Esophagus squamous epithelium (tissue), 4 donors: ENCODE measurements around the gene PITRM1.

ENCODE experiments used
- CTCF ChIP-seq, 6 experiments: fragments of 450-650 bp in 4 of 6; fragments of 200-600 bp in 2 of 6; sonication (generic) in 2 of 6; IDR thresholded peaks; one replicate each; pipeline ENCODE4 v1.5.1; 2016 to 2019; ENCODE audit warnings: antibody characterized with exemption in 6 of 6, mild to moderate bottlenecking in 4 of 6, moderate library complexity in 4 of 6
- POLR2A ChIP-seq, 4 donors: fragments of 450-650 bp; IDR thresholded peaks; one replicate each; pipeline ENCODE4 v1.6.1; 2017; ENCODE audit warnings: antibody characterized with exemption in 4 of 4, mild to moderate bottlenecking in 4 of 4, moderate library complexity in 3 of 4

- no peak for TF ChIP-seq CTCF (IDR thresholded peaks at IDR 0.05)
- TF ChIP-seq POLR2A (IDR thresholded peaks at IDR 0.05) = no peak
Observed at GRCh38 chr10:3100093-3100792, 72.3 kb downstream of the PITRM1 start.
